ENCODE data around the gene OSBPL2. TPM values are rescaled to one million over a fixed set of nuclear protein-coding genes. Genes with fewer than 3 reads are reported as not detected.

Gene OSBPL2
- total RNA-seq, 2 experiments from 2014 or later = 52.8 to 54.4 TPM

- Histone ChIP-seq H3K4me1 (ENCODE audit: insufficient read depth, low read length) (peaks cover 9% of the 10 kb centered on the region), H3K4me3 (ENCODE audit: low read length) (no peak overlapping the region), H3K36me3 (ENCODE audit: insufficient read depth, low read length) (peaks cover 53% of the 10 kb centered on the region), H3K9me3 (ENCODE audit: control insufficient read depth in 1 of 2, insufficient read depth in 1 of 2, low read length in 2 of 2) (peaks cover 0 to 4% of the 10 kb centered on the region in 2 experiments), H3K27me3 (ENCODE audit: control insufficient read depth in 1 of 2, insufficient read depth in 2 of 2, low read length in 2 of 2) (no peaks in the 10 kb centered on the region), H3K27ac (ENCODE audit: low read depth in 1 of 2, low read length in 2 of 2) (no peak overlapping the region)
- ChIA-PET CTCF (no interaction called here), POLR2A (no interaction called here)
- H3K36me3 Mint-ChIP-seq (ENCODE audit: low read depth) = peaks cover 53% of the 10 kb centered on the region
- H3K4me1 Mint-ChIP-seq (ENCODE audit: low read depth) = peaks cover 10% of the 10 kb centered on the region
- no peak overlapping the region for H3K27ac Mint-ChIP-seq
- H3K27me3 Mint-ChIP-seq = no peaks in the 10 kb centered on the region
- H3K4me3 Mint-ChIP-seq = no peak overlapping the region
- ATAC-seq (ENCODE audit: poor library complexity) (no peak), DNase-seq (no peak)
- no peak for TF ChIP-seq CTCF (IDR thresholded peaks at IDR 0.05)
- intact Hi-C loops (cut with DNase I, micrococcal nuclease) = no loop called here
- no peaks in the 10 kb centered on the region for H3K9me3 Mint-ChIP-seq
Measured at GRCh38 chr20:62255976-62256375, 17.7 kb downstream of the OSBPL2 start.

GRCh38 chr20:62258499-62259293 lies 20.4 kb downstream of the OSBPL2 start:
- H3K27ac ChIP-seq (ENCODE audit: low read depth in 1 of 2, low read length in 2 of 2) = no peak overlapping the region
- CTCF ChIA-PET = no interaction called here
- intact Hi-C loops (cut with DNase I, micrococcal nuclease) = no loop called here
- no peak for TF ChIP-seq CTCF (IDR thresholded peaks at IDR 0.05)
- ATAC-seq (ENCODE audit: poor library complexity) (no peak), DNase-seq (no peak)
- H3K27me3 Mint-ChIP-seq = no peaks in the 10 kb centered on the region
- POLR2A ChIA-PET = interaction anchor here (0.6 kb wide), 1 partner anchor 109 kb away, joined by 3 read pairs; no protein-coding TSS in a partner anchor
- H3K9me3 Mint-ChIP-seq = no peaks in the 10 kb centered on the region
- H3K4me3 ChIP-seq (ENCODE audit: low read length) = no peak overlapping the region
- H3K4me3 Mint-ChIP-seq = no peak overlapping the region
- H3K27me3 ChIP-seq (ENCODE audit: control insufficient read depth in 1 of 2, insufficient read depth in 2 of 2, low read length in 2 of 2) = no peaks in the 10 kb centered on the region
- no peak overlapping the region for H3K27ac Mint-ChIP-seq
- no peaks in the 10 kb centered on the region for H3K4me1 ChIP-seq (ENCODE audit: insufficient read depth, low read length)
- peaks cover 65% of the 10 kb centered on the region for H3K36me3 Mint-ChIP-seq (ENCODE audit: low read depth)
- no peaks in the 10 kb centered on the region for H3K9me3 ChIP-seq (ENCODE audit: control insufficient read depth in 1 of 2, insufficient read depth in 1 of 2, low read length in 2 of 2)
- H3K36me3 ChIP-seq (ENCODE audit: insufficient read depth, low read length) = peaks cover 67% of the 10 kb centered on the region
- H3K4me1 Mint-ChIP-seq (ENCODE audit: low read depth) = no peaks in the 10 kb centered on the region

- DNase-seq (no peak), ATAC-seq (ENCODE audit: poor library complexity) (no peak)
- H3K4me3 Mint-ChIP-seq = no peak overlapping the region
- Histone ChIP-seq H3K9me3 (ENCODE audit: control insufficient read depth in 1 of 2, insufficient read depth in 1 of 2, low read length in 2 of 2) (no peaks in the 10 kb centered on the region), H3K27me3 (ENCODE audit: control insufficient read depth in 1 of 2, insufficient read depth in 2 of 2, low read length in 2 of 2) (no peaks in the 10 kb centered on the region), H3K27ac (ENCODE audit: low read depth in 1 of 2, low read length in 2 of 2) (no peak overlapping the region), H3K4me3 (ENCODE audit: low read length) (no peak overlapping the region), H3K36me3 (ENCODE audit: insufficient read depth, low read length) (peaks cover 71% of the 10 kb centered on the region), H3K4me1 (ENCODE audit: insufficient read depth, low read length) (no peaks in the 10 kb centered on the region)
- ChIA-PET CTCF (no interaction called here), POLR2A (no interaction called here)
- no peak overlapping the region for H3K27ac Mint-ChIP-seq
- intact Hi-C loops (cut with DNase I, micrococcal nuclease) = no loop called here
- H3K4me1 Mint-ChIP-seq (ENCODE audit: low read depth) = no peaks in the 10 kb centered on the region
- H3K9me3 Mint-ChIP-seq = no peaks in the 10 kb centered on the region
- H3K36me3 Mint-ChIP-seq (ENCODE audit: low read depth) = peaks cover 70% of the 10 kb centered on the region
- H3K27me3 Mint-ChIP-seq = no peaks in the 10 kb centered on the region
- no peak for TF ChIP-seq CTCF (IDR thresholded peaks at IDR 0.05)
Measured at GRCh38 chr20:62259294-62259565, 20.9 kb downstream of the OSBPL2 start.
